GM12878 (cell line): ENCODE measurements around the gene SFXN5. TPM values are rescaled to one million over a fixed set of nuclear protein-coding genes. Genes with fewer than 3 reads are reported as not detected.

Source experiments
- ATAC-seq: fragments of 200-7000 bp; cut with Tn5 transposase; 3 replicates; pipeline ENCODE4 v1.9.1; 2020; ENCODE audit warnings: mild to moderate bottlenecking, moderate library complexity
- BruUV-seq: library from RNA; stranded (reverse); fragments of 400-500 nt; replicated peaks from 2 replicates; lab custom pipeline; 2021; lab: Mats Ljungman, UMichigan
- CTCF ChIA-PET: fragments of 300-600 bp; sonication (Branson Sonifier 250); formaldehyde crosslinking; extraction: SDS; loops from one replicate; lab custom pipeline; 2021; ENCODE audit warnings: inconsistent platforms; lab: Yijun Ruan, JAX
- POLR2A ChIA-PET: fragments of 350-600 bp; formaldehyde crosslinking; extraction: SDS; loops from one replicate; lab custom pipeline; 2021; ENCODE audit warnings: inconsistent platforms; lab: Charles Lee
- RAD21 ChIA-PET: fragments of 300-600 bp; sonication (Branson Sonifier 250); formaldehyde crosslinking; loops from one replicate; lab custom pipeline; 2023; ENCODE audit warnings: antibody characterized with exemption; ENCODE audit not compliant: unreplicated experiment; lab: Charles Lee
- SMC1A ChIA-PET: fragments of 300-600 bp; sonication (Branson Sonifier 250); formaldehyde crosslinking; loops from one replicate; lab custom pipeline; 2023; ENCODE audit not compliant: unreplicated experiment, uncharacterized antibody; lab: Charles Lee
- DNase-seq: peaks from one replicate; pipeline ENCODE4 v3.0.0-alpha.2; 2011; ENCODE audit warnings: low read depth, low spot score
- FAIRE-seq: peaks from 3 replicates; lab custom pipeline; 2011; peaks lifted over from hg19 to GRCh38; lab: Jason Lieb, UNC
- H2AFZ ChIP-seq: 2 replicates; pipeline ENCODE4 v1.6.0; 2011; ENCODE audit warnings: low read depth, low read length, control low read depth; ENCODE audit not compliant: control insufficient read depth
- H3K27ac ChIP-seq: 2 replicates; pipeline ENCODE4 v1.5.1; 2011; ENCODE audit warnings: control low read depth; ENCODE audit not compliant: control insufficient read depth, insufficient read depth
- H3K27me3 ChIP-seq, 2 experiments: replicated peaks in 1 of 2; 2 replicates each; pipeline versions ENCODE4 v1.6.0 to v1.6.1; 2011; ENCODE audit warnings: low read length in 1 of 2; ENCODE audit not compliant: control insufficient read depth in 2 of 2, insufficient read depth in 2 of 2
- H3K36me3 ChIP-seq, 2 experiments: 2 replicates each; pipeline ENCODE4 v1.5.1; 2011; ENCODE audit warnings: low read length in 1 of 2; ENCODE audit not compliant: control insufficient read depth in 2 of 2, insufficient read depth in 2 of 2
- H3K4me1 ChIP-seq: 2 replicates; pipeline ENCODE4 v1.6.1; 2011; ENCODE audit warnings: mild to moderate bottlenecking, low read length, moderate library complexity, mixed read lengths; ENCODE audit not compliant: control insufficient read depth, insufficient read depth
- H3K4me2 ChIP-seq: 2 replicates; pipeline ENCODE4 v1.6.0; 2011; ENCODE audit warnings: control low read depth; ENCODE audit not compliant: control insufficient read depth, insufficient read depth
- H3K4me3 ChIP-seq: fragments of 200-600 bp; sonication (generic); 2 replicates; pipeline ENCODE4 v1.5.1; 2016
- H3K79me2 ChIP-seq: 2 replicates; pipeline ENCODE4 v1.6.0; 2011; ENCODE audit warnings: low read length; ENCODE audit not compliant: control insufficient read depth, insufficient read depth
- H3K9ac ChIP-seq: 2 replicates; pipeline ENCODE4 v1.8.0; 2011; ENCODE audit warnings: low read length, control low read depth, mixed read lengths; ENCODE audit not compliant: control insufficient read depth, insufficient read depth
- H3K9me3 ChIP-seq: replicated peaks from 3 replicates; pipeline ENCODE4 v1.5.1; 2011; ENCODE audit warnings: mild to moderate bottlenecking, low read length; ENCODE audit not compliant: control insufficient read depth, insufficient read depth
- H4K20me1 ChIP-seq: 2 replicates; pipeline ENCODE4 v1.6.0; 2011; ENCODE audit not compliant: control insufficient read depth, insufficient read depth
- ATF7 ChIP-seq: fragments of 450-650 bp; IDR thresholded peaks from 2 replicates; pipeline ENCODE4 v1.6.1; 2016; ENCODE audit warnings: low read depth, mild to moderate bottlenecking
- BMI1 ChIP-seq: fragments of 450-650 bp; IDR thresholded peaks from 2 replicates; pipeline ENCODE4 v1.6.1; 2016; ENCODE audit warnings: mild to moderate bottlenecking, moderate library complexity, borderline replicate concordance
- DPF2 ChIP-seq: fragments of 450-650 bp; IDR thresholded peaks from 2 replicates; pipeline ENCODE4 v1.6.1; 2017; ENCODE audit warnings: mild to moderate bottlenecking
- JUNB ChIP-seq: IDR thresholded peaks from 2 replicates; pipeline ENCODE4 v1.6.1; 2016; ENCODE audit warnings: antibody characterized with exemption, mild to moderate bottlenecking
- NR2C1 ChIP-seq: fragments of 450-650 bp; IDR thresholded peaks from 2 replicates; pipeline ENCODE4 v1.6.1; 2017; ENCODE audit warnings: antibody characterized with exemption, mild to moderate bottlenecking, moderate library complexity
- PAX5 ChIP-seq: IDR thresholded peaks from 2 replicates; pipeline ENCODE4 v1.6.1; 2011; ENCODE audit warnings: low read depth, low read length, borderline replicate concordance
- POLR2A ChIP-seq: IDR thresholded peaks from 2 replicates; pipeline ENCODE4 v1.6.1; 2011; ENCODE audit warnings: low read depth, mild to moderate bottlenecking, low read length
- POLR2AphosphoS2 ChIP-seq: IDR thresholded peaks from 2 replicates; pipeline ENCODE4 v1.6.1; 2011; ENCODE audit warnings: low read depth, mild to moderate bottlenecking, low read length, improper control_type of control experiment, moderate library complexity
- POLR2AphosphoS5 ChIP-seq: IDR thresholded peaks from 2 replicates; pipeline ENCODE4 v1.6.1; 2011; ENCODE audit warnings: mild to moderate bottlenecking, low read length, inconsistent platforms
- RB1 ChIP-seq: fragments of 450-650 bp; formaldehyde crosslinking; IDR thresholded peaks from 2 replicates; pipeline ENCODE4 v1.6.1; 2017; ENCODE audit warnings: mild to moderate bottlenecking, borderline replicate concordance
- SIX5 ChIP-seq: IDR thresholded peaks from 2 replicates; pipeline ENCODE4 v1.6.1; 2011; ENCODE audit warnings: mild to moderate bottlenecking, low read depth, low read length, moderate library complexity; ENCODE audit not compliant: severe bottlenecking
- SKIL ChIP-seq: fragments of 450-650 bp; IDR thresholded peaks from 2 replicates; pipeline ENCODE4 v1.6.1; 2017; ENCODE audit warnings: mild to moderate bottlenecking, low read depth, inconsistent platforms; ENCODE audit not compliant: poor library complexity, severe bottlenecking
- STAT3 ChIP-seq: IDR thresholded peaks from 2 replicates; pipeline ENCODE4 v1.6.1; 2011; ENCODE audit warnings: low read depth, low read length, improper control_type of control experiment
- SUPT20H ChIP-seq: IDR thresholded peaks from 2 replicates; pipeline ENCODE4 v1.6.1; 2011; ENCODE audit warnings: low read depth, mild to moderate bottlenecking, low read length, moderate library complexity, borderline replicate concordance; ENCODE audit not compliant: control insufficient read depth
- TAF1 ChIP-seq: IDR thresholded peaks from 2 replicates; pipeline ENCODE4 v1.6.1; 2011; ENCODE audit warnings: mild to moderate bottlenecking, low read depth, low read length, borderline replicate concordance
- WRNIP1 ChIP-seq: IDR thresholded peaks from 2 replicates; pipeline ENCODE4 v1.6.1; 2011; ENCODE audit warnings: low read depth, low read length, improper control_type of control experiment, borderline replicate concordance
- WGBS: methylation state at CpG from one replicate; pipeline ENCODE4 v1.1.6; 2016; ENCODE audit warnings: low lambda C conversion rate; ENCODE audit not compliant: insufficient replicate concordance, insufficient coverage; ENCODE audit errors: missing lambda C conversion rate; 5-methylcytosine and 5-hydroxymethylcytosine counted together
- in situ Hi-C: fragments of 300-500 bp; cut with MboI; formaldehyde crosslinking; loops from 9 replicates; pipeline ENCODE4 v1.14.3; 2018; ENCODE audit warnings: mixed read lengths
- intact Hi-C: fragments of 100-400 bp; cut with micrococcal nuclease; formaldehyde crosslinking; loops from one replicate; pipeline ENCODE4 v1.14.2; 2022; ENCODE audit not compliant: unreplicated experiment
- polyA plus RNA-seq, 11 experiments: library from polyadenylated mRNA; depleted of rRNA in 4 of 11; unstranded in 6 of 11; stranded (reverse) in 5 of 11; fragments of >200 nt; fragmentation: Nextera tagmentation in 4 of 11; fragmentation: Illumina TruSeq in 1 of 11; extraction: Ambion mirVana in 4 of 11; extraction: Trizol in 1 of 11; gene quantifications; 1 replicate in 1 of 11; 2 replicates in 10 of 11; pipeline versions ENCODE4 v1.2.1 to v1.2.3, GENCODE V29; 2011 to 2016; ENCODE audit warnings: inconsistent platforms in 2 of 11, missing spikeins in 2 of 11, low read depth in 1 of 11
- total RNA-seq, 4 experiments: library from RNA; depleted of rRNA in 3 of 4; stranded (reverse); fragments of >200 nt in 3 of 4; fragmentation: Illumina TruSeq in 1 of 4; extraction: Trizol in 1 of 4; gene quantifications; 2 replicates each; pipeline versions ENCODE4 v1.2.1 to v1.2.3, GENCODE V29; 2013 to 2021

SFXN5 gene
- total and polyA plus RNA-seq, 10 of the 15 experiments (the other 5 are each of a cell fraction or from before 2014, with no cell fraction given): 3.3 to 15.9 (median 11.2) TPM

DNA sequence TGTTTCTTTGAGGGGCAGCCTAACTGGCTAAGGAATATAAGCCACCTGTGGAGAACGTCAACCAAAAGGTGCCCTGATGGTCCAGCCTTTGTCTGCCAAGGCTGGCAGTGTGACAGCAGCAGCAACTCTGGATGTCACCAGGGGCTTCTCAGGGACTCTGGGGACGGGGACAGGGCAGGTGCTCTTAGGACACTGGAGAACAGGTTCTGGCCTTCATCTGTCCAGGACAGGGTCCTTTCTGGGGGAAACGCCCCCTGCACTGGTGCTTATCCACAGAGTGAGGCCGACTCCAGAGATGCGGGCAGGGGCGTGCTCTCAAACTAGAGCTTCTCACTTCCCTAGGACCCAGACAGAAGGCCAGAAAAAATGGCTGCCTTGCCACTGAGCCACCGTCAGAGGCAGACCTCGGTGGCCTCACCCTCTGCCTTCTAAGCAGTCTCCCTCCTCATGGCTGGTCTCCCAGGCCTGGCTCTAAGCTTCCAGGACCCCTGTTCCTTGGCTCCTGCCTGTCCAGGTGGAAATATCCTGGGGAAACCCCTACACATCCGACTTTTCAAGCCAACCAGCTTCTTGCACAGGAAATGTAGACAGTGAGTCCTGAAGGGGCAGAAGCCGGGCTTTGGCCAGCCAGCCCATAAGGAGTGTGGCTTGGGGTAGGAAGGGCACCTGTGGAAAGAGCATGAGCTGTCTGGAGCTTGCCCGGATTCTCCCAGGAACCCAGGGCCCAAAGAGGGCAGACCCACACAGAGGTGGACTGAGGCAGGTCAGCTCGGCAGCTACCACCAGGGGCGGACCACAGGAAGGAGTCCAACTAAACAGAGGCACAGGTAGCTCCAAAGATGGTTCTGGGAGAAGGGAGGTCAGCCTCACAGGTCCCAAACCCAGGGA, 11.3 kb upstream of the SFXN5 start (continued):
- no peak for TF ChIP-seq BMI1
- TF ChIP-seq POLR2AphosphoS2: no peak
- no peak for TF ChIP-seq NR2C1
- TF ChIP-seq SUPT20H: no peak
- TF ChIP-seq JUNB: no peak
- TF ChIP-seq SKIL: no peak
- no peak for TF ChIP-seq POLR2AphosphoS5

GRCh38 chr2:73081181-73081671, 9.7 kb upstream of the SFXN5 start:
- H3K9ac ChIP-seq: no peak overlapping the region
- 36% methylated on average over 15 of the region's 16 CpGs for WGBS
- ChIA-PET CTCF (interaction anchor here (0.7 to 1.3 kb wide), 4 partner anchors 96 to 188 kb away, joined by 3 to 5 read pairs (median 3); no protein-coding TSS in a partner anchor), SMC1A (no interaction called here), RAD21 (interaction anchor here (0.6 to 2.5 kb wide), 2 partner anchors 96 to 313 kb away, joined by 6 to 7 read pairs; no protein-coding TSS in a partner anchor), POLR2A (no interaction called here)
- no peak overlapping the region for H3K4me3 ChIP-seq
- TF ChIP-seq SIX5 (no peak), WRNIP1 (no peak), POLR2A (no peak), STAT3 (no peak), TAF1 (no peak), DPF2 (no peak), ATF7 (no peak), PAX5 (no peak), RB1 (no peak)
- no peaks in the 10 kb centered on the region for H3K4me1 ChIP-seq
- DNase-seq (no peak), FAIRE-seq (no peak), ATAC-seq (no peak)
- H3K4me2 ChIP-seq: no peak overlapping the region
- H3K79me2 ChIP-seq: no peaks in the 10 kb centered on the region
- H3K9me3 ChIP-seq: no peaks in the 10 kb centered on the region
- in situ Hi-C loops (no loop called here), intact Hi-C loops (no loop called here)
- H2AFZ ChIP-seq: no peak overlapping the region
- H3K27me3 ChIP-seq: peaks cover 3 to 9% of the 10 kb centered on the region in 2 experiments; a peak in 3 of 4 replicates
- no peaks in the 10 kb centered on the region for H3K36me3 ChIP-seq
- no peaks in the 10 kb centered on the region for H4K20me1 ChIP-seq
- H3K27ac ChIP-seq: no peak overlapping the region
- no TSS peak for BruUV-seq
